Stimulated activated CD4-positive, alpha-beta T cell treated with anti-CD3 and anti-CD28 coated beads, Interleukin-12 subunit alpha, Interleukin-12 subunit beta, amount 100 ng/mL, for 48 hours (primary cell): ENCODE data around the gene ANKRD12.

Experiments
- DNase-seq, 3 donors: peaks; one replicate each; pipeline ENCODE4 v3.0.0-alpha.2; 2020; ENCODE audit warnings: low read depth in 2 of 3, low spot score in 1 of 3

ANKRD12 gene

GRCh38 chr18:9287036-9287435 lies 150.5 kb downstream of the ANKRD12 start:
- DNase-seq = no peak

- DNase-seq = no peak
Measured at GRCh38 chr18:9289698-9290097, 153.1 kb downstream of the ANKRD12 start.

DNA sequence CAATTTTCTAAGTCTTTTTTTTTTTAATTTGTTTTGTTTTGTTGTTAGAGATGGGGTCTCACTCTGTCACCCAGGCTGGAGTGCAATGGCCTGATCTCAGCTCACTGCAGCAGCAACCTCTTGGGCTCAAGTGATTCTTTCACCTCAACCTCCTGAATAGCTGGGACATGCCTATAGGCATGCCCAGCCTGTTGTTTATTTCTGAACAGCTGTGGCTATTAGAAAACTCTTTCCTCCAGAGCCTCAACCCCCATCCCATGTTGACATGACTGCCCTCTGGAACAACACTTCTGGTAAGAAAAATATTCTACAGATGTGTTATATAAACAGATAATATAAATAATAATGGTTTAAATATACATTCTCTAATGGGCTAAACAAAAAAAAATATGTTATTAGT lies 153.6 kb downstream of the ANKRD12 start:
- DNase-seq = no peak

DNA sequence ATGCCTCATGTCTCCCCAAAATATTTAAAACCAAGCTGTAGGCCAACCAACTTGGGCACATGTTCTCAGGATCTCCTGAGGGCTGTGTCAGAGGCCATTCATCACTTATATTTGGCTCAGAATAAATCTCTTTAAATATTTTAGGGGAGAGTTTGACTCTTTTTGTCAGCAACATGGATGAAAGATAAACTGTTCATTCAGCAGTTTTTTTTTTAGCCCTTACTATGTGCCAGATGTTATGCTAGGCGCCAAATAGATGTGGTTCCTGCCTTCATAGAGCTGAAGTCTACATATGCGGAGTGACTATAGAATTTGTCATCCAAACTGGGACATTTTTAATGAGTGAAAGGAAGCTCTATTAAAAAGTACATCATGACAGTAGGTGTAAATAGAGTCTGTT lies 155.5 kb downstream of the ANKRD12 start:
- no peak for DNase-seq

GRCh38 chr18:9293948-9294347 lies 157.4 kb downstream of the ANKRD12 start:
- DNase-seq = no peak

GRCh38 chr18:9296233-9297006 lies 159.8 kb downstream of the ANKRD12 start:
- DNase-seq = no peak

DNA sequence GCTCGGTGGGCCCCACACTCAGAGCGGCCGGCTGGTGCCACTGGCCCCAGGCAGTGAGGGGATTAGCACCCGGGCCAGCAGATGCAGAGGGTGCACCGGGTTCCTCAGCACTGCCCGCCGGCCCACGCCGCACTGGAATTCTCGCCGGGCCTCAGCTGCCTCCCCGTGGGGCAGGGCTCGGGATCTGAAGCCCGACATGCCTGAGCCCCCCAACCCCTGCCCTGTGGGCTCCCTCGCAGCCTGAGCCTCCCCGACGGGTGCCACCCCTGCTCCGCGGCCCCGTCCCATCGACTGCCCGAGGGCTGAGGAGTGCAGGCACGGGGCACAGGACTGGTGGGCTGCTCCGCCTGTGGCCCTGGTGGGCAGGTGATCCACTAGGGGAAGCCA lies 160.4 kb downstream of the ANKRD12 start:
- DNase-seq = no peak

- no peak for DNase-seq
Measured at GRCh38 chr18:9304388-9305070, 167.9 kb downstream of the ANKRD12 start.

- no peak for DNase-seq
Measured at GRCh38 chr18:9319333-9319732, 182.8 kb downstream of the ANKRD12 start.

- DNase-seq = no peak
Measured at GRCh38 chr18:9321017-9321452, 184.5 kb downstream of the ANKRD12 start.

DNA sequence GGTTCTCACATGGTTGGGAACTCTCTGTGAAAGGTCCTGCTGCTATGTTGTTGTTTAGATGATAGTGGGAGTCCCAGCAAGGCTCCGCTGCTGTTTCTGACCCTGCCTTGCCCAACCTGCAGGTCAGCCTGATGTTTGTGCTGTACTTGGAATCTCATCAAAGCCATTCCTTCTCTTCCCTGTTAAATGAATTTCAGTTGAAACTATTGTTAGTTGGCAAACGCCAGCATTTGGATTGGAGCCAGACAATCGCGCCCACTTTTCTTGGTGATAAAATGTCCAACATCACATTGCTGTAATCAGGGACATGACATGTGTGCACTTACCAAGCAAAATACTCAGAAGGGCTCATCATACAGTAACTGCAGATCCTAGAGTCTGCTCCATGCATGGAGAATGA lies 185.2 kb downstream of the ANKRD12 start:
- DNase-seq = no peak

GRCh38 chr18:9322744-9323143 lies 186.2 kb downstream of the ANKRD12 start:
- DNase-seq = no peak

GRCh38 chr18:9323750-9324445 lies 187.3 kb downstream of the ANKRD12 start:
- no peak for DNase-seq

GRCh38 chr18:9325716-9326115 lies 189.1 kb downstream of the ANKRD12 start:
- no peak for DNase-seq

- no peak for DNase-seq
Measured at GRCh38 chr18:9328776-9329175, 192.2 kb downstream of the ANKRD12 start.

- no peak for DNase-seq
Measured at GRCh38 chr18:9329471-9329870, 192.9 kb downstream of the ANKRD12 start.

DNA sequence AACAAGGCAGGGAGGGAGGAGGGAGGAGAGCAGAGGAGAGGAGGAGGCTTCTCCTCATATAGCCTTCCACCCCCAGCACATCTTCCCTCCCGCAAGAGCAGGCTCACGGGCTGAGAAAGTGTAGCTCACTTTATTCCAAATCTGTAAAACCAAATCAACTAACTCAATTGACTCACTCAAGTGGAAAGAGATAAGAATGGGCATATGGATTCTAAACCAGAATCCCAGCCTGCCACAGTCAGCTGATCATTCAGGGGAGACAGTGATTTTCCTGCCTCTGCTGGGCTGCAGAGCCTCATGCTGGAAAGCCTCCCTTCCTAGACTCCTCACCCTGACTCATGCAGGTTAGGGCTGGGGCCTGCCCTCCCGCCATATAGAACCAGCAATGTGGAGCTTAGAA lies 193.8 kb downstream of the ANKRD12 start:
- no peak for DNase-seq

GRCh38 chr18:9333441-9334328 lies 197.1 kb downstream of the ANKRD12 start:
- DNase-seq = no peak

- DNase-seq = peak; percentile 80 to 87 (median 84)
Measured at GRCh38 chr18:9334329-9334972, 197.9 kb downstream of the ANKRD12 start, which contains the start of gene TWSG1. TWSG1 (plus strand) TSS chr18:9334773; CDS start chr18:9337230, 2,457 bp downstream.

DNA sequence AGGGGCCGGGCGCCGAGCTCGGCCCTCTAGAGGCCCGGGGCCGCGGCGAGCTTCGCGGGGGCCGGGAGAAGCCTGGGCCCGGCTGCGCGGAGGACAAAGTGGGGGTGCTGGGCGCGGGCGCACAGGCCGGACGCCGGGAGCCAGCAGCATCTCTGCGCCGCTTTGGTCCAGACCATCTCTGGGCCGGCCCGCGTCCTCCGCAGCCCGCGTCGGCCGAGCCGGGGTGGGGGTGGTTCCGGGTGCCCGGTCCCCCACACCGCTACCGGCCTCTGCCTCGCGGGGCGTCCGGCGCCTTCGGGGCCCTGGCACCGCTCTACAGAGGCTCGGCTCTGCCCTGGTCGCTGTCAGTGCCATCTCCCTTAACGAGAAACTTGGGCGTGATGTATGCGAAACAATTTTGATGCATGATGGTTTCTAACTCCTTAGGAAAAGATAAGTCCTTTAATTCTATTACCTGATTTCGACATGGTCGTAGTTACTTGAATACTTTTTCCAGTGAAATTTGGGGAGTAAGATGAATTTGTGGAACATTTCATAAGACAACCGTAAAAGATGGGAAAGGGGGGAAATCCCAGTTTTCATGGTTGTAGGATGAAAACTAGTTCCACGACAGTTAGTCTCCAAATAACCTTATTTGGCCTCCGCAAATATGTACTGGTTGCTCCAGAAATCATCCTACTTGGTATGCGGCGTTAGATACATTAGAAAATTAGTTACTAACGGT lies 198.6 kb downstream of the ANKRD12 start:
- DNase-seq = peak in 2 of 3 donors; percentile 14 to 25
